GM18498 (cell line): ENCODE results near the gene UGGT2.
"Not testable (repeated sequence)": the region's sequence is repeated elsewhere in the genome, so short reads cannot be mapped to it uniquely, and the experiment has no call there.

Experiments used
- ATAC-seq: cut with Tn5 transposase; IDR thresholded peaks from one replicate; pipeline ENCODE4 v1.9.1; 2021; ENCODE audit warnings: mild to moderate bottlenecking, moderate library complexity; ENCODE audit not compliant: unreplicated experiment

The UGGT2 gene

GRCh38 chr13:95972651-95973050 lies 80.5 kb downstream of the UGGT2 start:
- not testable (repeated sequence) for ATAC-seq

DNA sequence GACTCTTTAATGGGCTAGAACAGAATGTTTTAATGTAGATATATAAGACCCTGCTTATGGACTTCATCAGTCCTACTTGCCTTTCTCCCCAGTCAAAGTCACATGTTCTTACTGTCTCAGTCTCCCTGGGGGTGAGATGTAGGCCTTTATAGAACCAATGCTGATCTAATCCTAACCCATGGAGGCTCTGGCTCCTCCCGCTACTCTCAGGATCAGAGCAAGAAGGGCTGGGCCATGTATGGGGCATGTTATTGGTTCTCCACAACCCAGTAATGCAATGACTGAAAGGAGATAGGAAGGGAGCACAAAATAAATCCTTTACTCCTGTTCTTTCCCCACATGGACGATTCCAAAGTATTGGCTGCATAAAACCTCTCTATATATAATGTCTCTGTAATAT lies 82.3 kb downstream of the UGGT2 start:
- ATAC-seq = no peak

DNA sequence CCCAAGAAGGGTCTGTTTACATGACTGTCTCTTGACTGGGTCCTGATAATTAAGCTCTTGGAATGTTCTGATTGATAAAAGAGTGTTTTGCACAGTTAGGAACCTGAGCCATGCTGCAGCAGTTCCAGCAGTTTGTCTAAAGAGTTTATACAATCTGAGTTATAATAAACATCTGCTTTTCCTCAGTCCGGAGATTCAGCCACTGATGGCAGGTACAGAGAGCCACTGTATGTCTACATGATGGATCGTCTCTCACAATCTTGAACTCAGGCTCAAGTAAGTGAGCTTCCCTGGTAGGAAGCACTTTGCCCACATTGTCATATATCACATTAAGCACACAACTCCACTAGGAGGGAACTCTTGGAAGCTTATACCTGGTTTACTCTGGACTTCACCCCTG lies 84.3 kb downstream of the UGGT2 start:
- no peak for ATAC-seq

DNA sequence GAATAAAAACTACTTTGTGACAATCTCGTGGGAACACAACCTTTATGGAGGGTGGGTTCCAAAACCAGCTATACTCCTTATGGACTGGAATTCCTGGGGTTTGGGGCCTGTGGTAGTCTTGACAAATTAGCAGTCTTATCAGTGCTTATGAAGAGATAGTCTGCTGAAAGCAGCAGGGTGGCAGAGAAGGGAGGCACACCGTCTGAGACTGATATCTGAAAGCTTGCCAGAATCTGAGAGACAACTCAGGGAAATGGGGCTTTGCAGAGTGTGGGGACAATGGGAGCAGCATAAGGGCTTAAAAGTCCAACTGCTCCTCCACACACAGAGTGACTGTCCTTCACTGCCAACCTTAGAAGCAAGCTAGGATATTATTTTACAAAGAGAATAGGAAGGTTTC lies 95.9 kb downstream of the UGGT2 start:
- no peak for ATAC-seq

- ATAC-seq = no peak
Observed at GRCh38 chr13:95956589-95957148, 96.5 kb downstream of the UGGT2 start.

- no peak for ATAC-seq
Observed at GRCh38 chr13:95955719-95956118, 97.5 kb downstream of the UGGT2 start.

GRCh38 chr13:95955255-95955654 lies 97.9 kb downstream of the UGGT2 start:
- peak; percentile 87 for ATAC-seq

GRCh38 chr13:95954266-95954665 lies 98.9 kb downstream of the UGGT2 start:
- no peak for ATAC-seq

GRCh38 chr13:95950103-95950502 lies 103.1 kb downstream of the UGGT2 start:
- no peak for ATAC-seq

DNA sequence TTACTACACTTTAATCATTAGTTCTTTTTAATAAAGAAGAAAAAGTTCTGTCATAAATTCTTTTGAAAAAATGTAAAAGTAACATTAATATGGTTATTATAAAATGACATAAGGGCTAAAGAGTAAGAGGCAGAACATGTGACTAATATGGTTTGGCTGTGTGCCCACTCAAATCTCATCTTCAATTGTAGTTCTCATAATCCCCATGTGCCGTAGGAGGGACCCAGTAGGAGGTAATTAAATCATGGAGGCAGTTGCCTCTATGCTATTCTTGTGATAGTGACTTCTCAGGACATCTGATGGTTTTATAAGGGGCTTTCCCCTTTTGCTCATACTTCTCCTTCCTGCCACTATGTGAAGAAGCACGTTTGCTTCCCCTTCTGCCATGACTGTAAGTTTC lies 104.5 kb downstream of the UGGT2 start:
- ATAC-seq = no peak

GRCh38 chr13:95937714-95938320 lies 115.4 kb downstream of the UGGT2 start:
- ATAC-seq = no peak

DNA sequence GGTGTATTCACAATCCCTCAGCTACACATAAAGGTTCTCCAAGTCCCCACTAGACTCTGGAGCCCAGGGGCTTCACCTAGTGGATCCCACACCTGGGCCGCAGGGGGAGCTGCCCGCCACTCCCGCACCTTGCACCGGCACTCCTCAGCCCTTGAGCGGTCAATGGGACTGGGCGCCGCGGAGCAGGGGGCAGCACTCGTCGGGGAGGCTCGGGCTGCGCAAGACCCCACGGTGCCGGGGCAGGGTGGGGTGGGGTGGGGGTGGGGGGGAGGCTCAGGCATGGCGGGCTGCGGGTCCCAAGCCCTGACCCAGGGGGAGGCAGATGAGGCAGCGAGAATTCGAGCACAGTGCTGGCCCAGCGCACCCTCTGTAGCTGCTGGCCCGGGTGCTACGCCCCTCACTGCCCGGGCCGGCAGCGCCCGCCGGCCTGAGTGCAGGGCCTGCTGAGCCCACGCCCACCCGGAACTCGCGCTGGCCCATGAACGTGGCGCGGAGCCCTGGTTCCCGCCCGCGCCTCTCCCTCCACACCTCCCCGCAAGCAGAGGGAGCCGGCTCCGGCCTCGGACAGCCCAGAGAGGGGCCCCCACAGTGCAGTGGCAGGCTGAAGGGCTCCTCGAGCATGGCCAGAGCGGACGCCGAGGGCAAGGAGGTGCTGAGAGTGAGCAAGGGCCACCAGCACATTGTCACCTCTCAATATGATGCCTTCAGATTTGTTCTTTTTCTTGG lies 121.7 kb downstream of the UGGT2 start:
- no peak for ATAC-seq

DNA sequence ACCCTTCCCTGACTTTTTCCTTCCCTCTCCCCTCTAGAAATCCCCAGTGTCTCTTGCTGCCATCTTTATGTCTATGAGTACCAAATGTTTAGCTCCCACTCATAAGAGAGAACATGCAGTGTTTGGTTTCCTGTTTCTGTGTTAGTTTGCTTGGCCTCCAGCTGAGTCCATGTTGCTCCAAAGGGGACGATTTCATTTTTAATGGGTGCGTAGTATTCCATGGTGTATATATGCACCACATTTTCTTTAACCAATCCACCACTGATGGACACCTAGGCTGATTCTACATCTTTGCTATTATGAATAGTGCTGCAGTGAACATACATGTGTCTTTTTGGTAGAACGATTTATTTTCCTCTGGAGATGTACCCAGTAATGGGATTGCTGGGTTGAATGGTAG lies 123.8 kb downstream of the UGGT2 start:
- no peak for ATAC-seq

DNA sequence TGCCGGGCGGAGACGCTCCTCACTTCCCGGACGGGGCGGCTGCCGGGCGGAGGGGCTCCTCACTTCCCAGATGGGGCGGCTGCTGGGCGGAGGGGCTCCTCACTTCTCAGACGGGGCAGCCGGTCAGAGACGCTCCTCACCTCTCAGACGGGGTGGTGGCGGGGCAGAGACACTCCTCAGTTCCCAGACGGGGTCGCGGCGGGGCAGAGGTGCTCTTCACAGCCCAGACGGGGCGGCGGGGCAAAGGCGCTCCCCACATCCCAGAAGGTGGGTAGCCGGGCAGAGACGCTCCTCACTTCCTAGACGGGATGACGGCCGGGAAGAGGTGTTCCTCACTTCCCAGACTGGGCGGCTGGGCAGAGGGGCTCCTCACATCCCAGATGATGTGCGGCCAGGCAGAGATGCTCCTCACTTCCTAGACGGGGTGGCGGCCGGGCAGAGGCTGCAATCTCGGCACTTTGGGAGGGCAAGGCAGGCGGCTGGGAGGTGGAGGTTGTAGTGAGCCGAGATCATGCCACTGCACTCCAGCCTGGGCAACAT lies 124.8 kb downstream of the UGGT2 start:
- not testable (repeated sequence) for ATAC-seq

DNA sequence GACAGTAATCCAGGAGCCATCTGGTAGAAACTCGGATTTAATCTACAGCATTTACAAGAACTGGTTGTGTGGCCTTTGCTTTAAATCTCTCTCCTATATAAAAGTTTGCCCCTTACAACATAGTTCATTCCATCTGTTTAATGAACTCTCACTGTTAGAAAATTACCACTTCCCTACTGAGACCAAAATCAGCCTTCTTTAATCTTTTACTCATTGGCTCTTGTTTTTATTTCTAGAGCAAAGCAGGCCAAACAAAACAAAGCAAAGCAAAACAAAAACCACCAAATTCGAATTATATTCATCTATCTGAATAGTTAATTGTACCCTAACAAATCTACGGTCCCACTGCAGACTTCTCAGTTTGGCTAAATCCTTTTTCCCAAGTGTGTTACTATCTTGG lies 127.0 kb downstream of the UGGT2 start:
- ATAC-seq = no peak

DNA sequence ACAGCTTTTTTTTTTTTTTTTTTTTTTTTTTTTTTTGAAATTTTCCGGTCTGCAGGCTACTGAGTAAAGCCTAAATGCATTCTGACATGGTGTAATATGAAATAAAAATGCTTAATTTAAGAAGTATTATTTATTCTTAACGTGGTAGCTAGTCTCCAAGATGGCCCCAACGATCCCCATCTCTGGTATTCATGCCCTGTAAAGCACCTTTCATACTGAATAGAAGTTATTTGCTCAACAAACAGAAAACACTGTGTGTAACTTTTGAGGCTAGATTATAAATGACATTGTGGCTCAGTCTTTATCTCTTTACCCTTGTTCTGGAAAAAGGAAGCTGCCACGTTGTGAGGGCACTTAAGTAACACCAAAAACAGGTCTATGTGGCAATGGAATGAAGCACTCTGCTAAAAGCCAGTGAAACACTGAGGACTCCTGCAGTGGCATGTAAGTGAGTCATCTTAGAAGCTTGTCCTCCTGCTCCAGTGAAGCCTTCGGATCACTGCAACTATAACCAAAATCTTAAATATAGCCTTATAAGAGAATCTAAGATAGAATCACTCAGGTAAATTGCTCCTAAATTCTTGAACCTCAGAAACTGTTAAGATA lies 128.7 kb downstream of the UGGT2 start:
- ATAC-seq = no peak

DNA sequence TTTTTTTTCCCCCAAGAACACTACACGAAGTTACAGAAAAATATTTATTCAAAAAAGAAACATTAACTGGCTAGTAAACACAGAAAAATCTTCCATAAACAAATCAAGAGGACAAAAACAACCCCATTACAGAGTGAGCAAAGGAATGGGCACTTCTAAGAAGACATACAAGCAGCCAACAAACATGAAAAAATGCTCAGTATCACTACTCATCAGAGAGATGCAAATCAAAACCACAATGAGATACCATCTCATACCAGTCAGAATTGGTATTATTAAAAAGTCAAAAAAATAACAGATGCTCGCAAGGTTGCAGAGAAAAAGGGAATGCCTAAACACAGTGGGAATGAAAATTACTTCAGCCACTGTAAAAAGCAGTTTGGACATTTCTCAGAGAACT lies 131.7 kb downstream of the UGGT2 start:
- no peak for ATAC-seq

GRCh38 chr13:95920485-95920884 lies 132.7 kb downstream of the UGGT2 start:
- ATAC-seq = no peak

- ATAC-seq = no peak
Observed at GRCh38 chr13:95918860-95919259, 134.3 kb downstream of the UGGT2 start.

- ATAC-seq = no peak
Observed at GRCh38 chr13:95914991-95915501, 138.2 kb downstream of the UGGT2 start.

GRCh38 chr13:95906999-95907398 lies 146.2 kb downstream of the UGGT2 start:
- no peak for ATAC-seq

DNA sequence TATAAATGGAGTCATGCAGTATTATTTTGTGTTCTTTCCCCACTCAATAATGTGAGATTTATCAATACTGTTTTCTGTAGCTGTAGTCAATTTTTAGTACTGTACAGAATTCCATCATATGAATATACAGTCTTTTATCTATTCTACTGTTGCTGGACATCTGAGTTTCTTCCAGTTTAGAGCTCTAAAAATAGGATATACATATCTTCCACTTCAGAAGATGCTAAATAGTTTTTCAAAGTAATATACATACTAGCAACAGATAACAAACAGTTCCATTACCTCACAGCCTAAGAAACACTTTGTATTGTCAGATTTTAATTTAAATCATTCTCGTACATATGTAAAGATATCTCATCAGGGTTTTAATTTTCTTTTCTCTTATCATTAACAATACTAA lies 149.6 kb downstream of the UGGT2 start:
- no peak for ATAC-seq
